NCI-H1436 treated with DMSO at 0.1 percent for 48 hours (cell line): Measurements from ENCODE around the gene MPDU1.
"Not testable (repeated sequence)": the region's sequence is repeated elsewhere in the genome, so short reads cannot be mapped to it uniquely, and the experiment has no call there.

ENCODE experiments used
- DNase-seq: peaks from one replicate; lab custom pipeline; 2025; lab: John Stamatoyannopoulos, UW

The MPDU1 gene

GRCh38 chr17:7614425-7615264 lies 31.0 kb downstream of the MPDU1 start, which contains the start of gene FXR2:
TSS of gene FXR2 (minus strand) at chr17:7614897. CDS start at chr17:7614532, 365 bp downstream.
- DNase-seq = peak; percentile 97

- DNase-seq = no peak
Observed at GRCh38 chr17:7615265-7615747, 31.7 kb downstream of the MPDU1 start.

- no peak for DNase-seq
Observed at GRCh38 chr17:7618608-7619007, 35.0 kb downstream of the MPDU1 start.

- DNase-seq = no peak
Observed at GRCh38 chr17:7620835-7621234, 37.2 kb downstream of the MPDU1 start.

GRCh38 chr17:7623661-7624060 lies 40.0 kb downstream of the MPDU1 start:
- no peak for DNase-seq

- DNase-seq = not testable (repeated sequence)
Observed at GRCh38 chr17:7625749-7626148, 42.1 kb downstream of the MPDU1 start.

DNA sequence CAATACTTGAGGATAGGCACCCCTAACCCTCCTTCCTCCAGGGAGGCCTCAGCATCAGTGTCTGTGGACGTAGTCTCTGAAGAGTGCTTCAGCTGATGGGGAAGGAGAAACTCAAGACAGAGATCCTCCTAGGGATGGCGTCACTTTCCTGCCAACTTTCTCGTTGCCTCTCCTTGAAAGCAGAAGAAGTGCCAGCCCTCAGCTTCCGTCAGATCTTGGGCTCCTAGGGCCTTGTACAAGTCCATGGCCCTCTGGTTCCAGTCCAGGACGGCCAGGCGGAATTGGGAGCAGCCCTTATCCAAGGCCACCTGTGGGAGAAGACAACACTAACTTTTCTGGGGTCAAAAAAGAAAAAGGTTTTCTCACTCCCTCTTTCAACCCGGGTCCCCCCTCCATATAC lies 42.7 kb downstream of the MPDU1 start:
- no peak for DNase-seq

- no peak for DNase-seq
Observed at GRCh38 chr17:7626956-7627249, 43.3 kb downstream of the MPDU1 start.

GRCh38 chr17:7627250-7628121 lies 43.8 kb downstream of the MPDU1 start, which contains the start of gene SAT2:
TSS of gene SAT2 (minus strand) at chr17:7627821. CDS start at chr17:7627635, 186 bp downstream.
- peak; percentile 30 for DNase-seq

- no peak for DNase-seq
Observed at GRCh38 chr17:7629939-7630571, 46.4 kb downstream of the MPDU1 start, which contains the start of gene SHBG. TSS of gene SHBG (plus strand) at chr17:7630135. CDS start at chr17:7630173, 38 bp downstream.

- no peak for DNase-seq
Observed at GRCh38 chr17:7631398-7632380, 48.0 kb downstream of the MPDU1 start.

- DNase-seq = no peak
Observed at GRCh38 chr17:7632492-7632894, 48.8 kb downstream of the MPDU1 start.

DNA sequence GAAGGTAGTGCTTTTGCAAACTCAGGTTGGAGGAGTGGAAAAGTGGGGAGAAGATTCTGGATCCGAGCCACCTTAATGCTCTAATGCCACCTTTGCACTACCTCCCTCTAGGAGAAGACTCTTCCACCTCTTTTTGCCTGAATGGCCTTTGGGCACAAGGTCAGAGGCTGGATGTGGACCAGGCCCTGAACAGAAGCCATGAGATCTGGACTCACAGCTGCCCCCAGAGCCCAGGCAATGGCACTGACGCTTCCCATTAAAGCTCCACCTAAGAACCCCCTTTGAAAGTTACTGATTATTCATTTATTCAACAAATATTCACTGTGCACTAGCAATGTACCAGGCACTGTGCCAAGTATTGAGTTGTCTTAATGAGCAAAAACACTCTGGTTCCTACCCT lies 49.4 kb downstream of the MPDU1 start:
- no peak for DNase-seq

DNA sequence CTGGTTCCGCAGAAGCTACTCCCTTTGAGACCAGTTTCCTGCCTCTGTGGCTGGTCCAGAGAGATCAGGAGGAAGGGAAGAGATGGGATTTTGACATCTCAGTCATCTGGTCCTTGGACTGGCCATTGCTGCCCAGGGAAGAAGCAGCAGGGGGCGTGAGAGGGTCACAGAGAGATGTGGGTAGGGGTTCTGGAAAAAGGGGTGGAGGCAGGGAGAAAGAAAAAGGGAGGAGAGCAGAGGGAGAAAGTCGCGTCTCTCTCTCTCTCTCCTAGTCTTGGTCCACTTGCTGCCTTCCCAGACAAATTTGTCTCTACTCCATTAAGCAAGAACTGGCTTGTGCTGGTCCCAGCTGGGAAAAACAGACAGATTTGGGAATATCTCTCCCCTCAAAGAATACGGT lies 50.7 kb downstream of the MPDU1 start:
- DNase-seq = no peak

GRCh38 chr17:7636163-7636562 lies 52.5 kb downstream of the MPDU1 start:
- no peak for DNase-seq
